GM19099 (cell line): ENCODE measurements around the gene FOSL1.
A peak's percentile ranks its signal among the peaks of the same experiment; 100 is the strongest.

Source experiments
- POLR2A ChIP-seq: IDR thresholded peaks from 3 replicates; pipeline ENCODE4 v1.6.1; 2011; ENCODE audit warnings: low read depth; ENCODE audit not compliant: insufficient read length; ENCODE audit errors: extremely low read depth

The FOSL1 gene

DNA sequence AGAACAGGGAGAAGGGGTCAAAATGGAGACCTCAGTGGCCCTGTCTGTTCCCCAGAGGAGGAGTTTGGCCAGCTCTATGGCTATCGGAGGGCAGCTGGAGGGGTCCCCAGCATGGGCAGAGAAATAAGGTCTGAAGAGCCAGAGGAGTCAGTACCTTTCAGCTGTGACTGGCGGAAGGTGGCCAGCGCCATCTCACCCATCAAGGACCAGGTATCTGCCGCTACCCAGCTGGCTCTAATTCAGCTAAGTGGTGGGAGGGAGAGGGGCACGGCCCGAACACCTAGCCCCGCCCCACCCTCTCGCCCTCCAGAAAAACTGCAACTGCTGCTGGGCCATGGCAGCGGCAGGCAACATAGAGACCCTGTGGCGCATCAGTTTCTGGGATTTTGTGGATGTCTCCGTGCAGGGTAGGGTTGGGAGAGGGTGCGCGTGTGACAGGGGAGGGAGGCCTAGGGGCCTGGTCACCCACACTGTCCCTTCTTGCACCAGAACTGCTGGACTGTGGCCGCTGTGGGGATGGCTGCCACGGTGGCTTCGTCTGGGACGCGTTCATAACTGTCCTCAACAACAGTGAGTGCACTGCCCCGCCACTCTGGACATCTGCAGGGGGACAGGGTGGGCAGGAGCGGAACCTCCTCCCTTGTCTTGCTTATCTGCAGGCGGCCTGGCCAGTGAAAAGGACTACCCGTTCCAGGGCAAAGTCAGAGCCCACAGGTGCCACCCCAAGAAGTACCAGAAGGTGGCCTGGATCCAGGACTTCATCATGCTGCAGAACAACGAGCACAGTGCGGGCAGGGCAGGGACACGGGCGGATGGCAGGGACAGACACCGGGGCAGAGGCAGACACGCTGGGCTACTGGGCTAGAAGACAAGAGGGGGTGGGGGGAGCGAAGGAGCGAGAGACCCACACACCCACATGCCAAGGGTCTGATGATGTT lies 17.8 kb downstream of the FOSL1 start:
- no peak for TF ChIP-seq POLR2A

- no peak for TF ChIP-seq POLR2A
Observed at GRCh38 chr11:65880844-65881421, 19.3 kb downstream of the FOSL1 start.

GRCh38 chr11:65880027-65880426 lies 20.2 kb downstream of the FOSL1 start:
- no peak for TF ChIP-seq POLR2A

GRCh38 chr11:65879617-65880016 lies 20.6 kb downstream of the FOSL1 start, which contains the start of gene CTSW:
Gene CTSW (plus strand): TSS chr11:65879837. CDS start chr11:65879855, 18 bp downstream.
- TF ChIP-seq POLR2A = no peak

GRCh38 chr11:65873318-65874156 lies 26.7 kb downstream of the FOSL1 start:
- TF ChIP-seq POLR2A = peak; percentile 81

DNA sequence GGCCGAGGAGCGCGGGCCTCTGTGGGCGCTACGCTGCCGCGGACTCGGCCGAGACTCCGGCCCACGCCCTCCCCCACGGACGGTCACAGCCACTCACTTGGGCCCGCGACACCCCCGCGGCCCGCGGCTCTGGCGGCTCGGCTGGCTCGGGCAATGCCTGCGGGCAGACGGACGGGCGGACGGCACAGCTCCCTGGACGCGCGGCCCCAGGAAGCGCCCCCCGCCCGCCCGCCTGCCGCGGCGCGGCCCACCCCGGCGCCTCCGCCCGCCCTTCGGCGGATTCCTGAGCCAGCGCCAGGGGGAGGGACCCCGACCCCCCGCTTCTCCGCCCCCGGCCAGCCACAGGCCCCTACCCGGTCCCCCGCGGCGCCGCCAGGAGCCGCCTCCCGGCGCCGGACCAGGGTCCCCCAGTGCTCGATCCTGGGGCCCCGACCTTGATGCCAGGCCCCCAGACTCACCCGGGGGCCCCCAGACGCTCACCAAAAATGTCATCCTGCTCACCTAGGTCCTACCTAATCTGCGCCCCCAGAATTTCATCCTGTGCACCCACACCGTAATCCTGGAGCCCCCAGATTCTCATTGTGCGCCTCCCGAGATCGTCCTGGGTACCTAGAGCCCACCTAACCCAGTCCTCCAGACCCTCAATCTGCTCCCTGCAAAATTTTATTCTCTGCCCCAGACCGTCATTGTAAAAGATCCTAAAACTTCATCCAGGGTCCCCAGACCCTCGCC lies 27.4 kb downstream of the FOSL1 start, which contains the start of gene EFEMP2:
Gene EFEMP2, minus strand, starts transcription at position 215 of the 732 bp plus-strand sequence. CDS start 446 bp downstream, outside the sequence.
- TF ChIP-seq POLR2A = no peak

GRCh38 chr11:65871811-65872548 lies 28.2 kb downstream of the FOSL1 start:
- no peak for TF ChIP-seq POLR2A

DNA sequence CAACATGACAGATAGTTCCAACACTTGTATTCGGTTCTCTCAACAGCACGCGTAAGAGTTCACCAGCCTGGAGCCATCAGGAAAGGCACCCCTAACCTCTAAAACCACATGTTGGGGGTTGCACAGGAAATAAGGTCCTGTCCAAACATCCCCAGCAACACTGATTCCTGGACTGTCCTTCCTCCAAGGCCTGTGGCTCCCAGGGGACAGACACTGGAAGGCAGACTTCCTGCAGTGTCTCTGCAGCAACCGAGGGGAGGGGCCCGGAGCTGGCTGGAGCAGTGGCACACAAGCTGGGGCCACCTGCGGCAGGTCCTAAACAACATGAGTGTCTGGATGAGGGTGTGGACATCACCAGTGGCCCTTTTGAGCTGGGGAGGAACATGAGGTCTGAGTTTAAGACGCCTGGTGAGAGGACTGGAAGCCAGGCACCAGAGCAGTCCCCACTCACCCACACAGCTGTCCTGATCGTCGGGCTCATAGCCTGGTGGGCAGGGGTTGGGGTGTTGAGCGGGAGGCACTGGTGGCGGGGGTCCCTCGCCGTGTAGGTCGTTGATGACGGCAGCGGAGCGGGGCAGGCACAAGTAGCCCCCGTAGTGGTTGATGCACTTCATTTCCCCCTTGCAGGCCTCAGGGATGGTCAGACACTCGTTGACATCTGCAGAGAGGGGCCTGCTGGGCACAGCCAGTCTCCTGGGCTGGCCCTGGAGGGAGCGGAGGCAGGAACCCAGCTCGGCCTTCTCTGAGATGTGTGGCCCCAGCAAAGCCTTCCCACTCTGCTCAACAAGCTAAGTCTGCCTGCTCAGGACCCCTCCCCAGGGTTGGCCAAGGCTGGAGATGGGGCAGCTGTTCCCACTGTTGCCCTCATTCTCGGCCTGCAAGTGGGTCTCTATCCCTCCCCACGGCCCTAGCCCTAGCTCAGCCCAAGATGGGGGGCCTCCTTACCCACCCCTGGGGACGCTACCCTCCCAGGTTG lies 29.2 kb downstream of the FOSL1 start:
- no peak for TF ChIP-seq POLR2A

DNA sequence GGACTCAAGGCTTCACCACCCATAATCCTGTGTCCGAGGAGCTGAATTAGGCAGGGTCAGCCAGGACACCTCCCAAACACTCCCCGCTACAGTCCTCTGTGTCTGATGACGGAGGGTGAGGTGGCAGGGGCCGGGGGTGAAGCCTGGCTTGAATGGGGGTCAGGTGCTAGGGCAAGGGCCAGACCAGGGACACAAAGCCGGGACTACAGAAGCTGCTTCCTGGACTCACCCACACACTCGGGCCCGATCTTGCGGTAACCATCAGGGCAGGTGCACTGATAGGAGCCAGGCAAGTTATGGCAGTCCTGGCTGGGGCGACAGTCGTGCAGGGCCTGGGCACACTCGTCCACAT lies 29.9 kb downstream of the FOSL1 start:
- TF ChIP-seq POLR2A = no peak

- TF ChIP-seq POLR2A = no peak
Observed at GRCh38 chr11:65869643-65870306, 30.4 kb downstream of the FOSL1 start.

DNA sequence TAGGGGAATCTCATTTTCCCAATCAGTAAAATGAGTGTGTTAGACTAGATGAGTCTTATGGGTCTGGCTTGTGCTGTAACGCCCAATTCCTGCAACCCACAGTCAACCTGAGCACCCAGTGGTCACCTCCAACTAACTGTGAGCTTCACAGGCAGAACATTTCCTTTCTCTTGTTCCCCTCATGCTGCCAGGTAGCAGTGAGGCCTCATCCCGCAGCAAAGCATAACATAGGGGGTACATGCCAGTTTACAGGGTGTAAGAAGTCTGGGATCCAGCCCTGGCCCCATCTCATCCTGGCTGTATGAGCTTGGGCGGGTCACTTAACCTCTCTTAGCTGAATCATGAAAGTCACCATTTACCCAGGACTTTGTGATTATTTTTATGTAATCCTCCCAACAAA lies 31.3 kb downstream of the FOSL1 start:
- TF ChIP-seq POLR2A = no peak

- no peak for TF ChIP-seq POLR2A
Observed at GRCh38 chr11:65868076-65868667, 32.0 kb downstream of the FOSL1 start.
